HG02759 (cell line): ENCODE measurements around the gene AGXT.

ENCODE experiments used
- ATAC-seq: cut with Tn5 transposase; IDR thresholded peaks from one replicate; pipeline ENCODE4 v1.9.1; 2021; ENCODE audit warnings: mild to moderate bottlenecking, moderate library complexity; ENCODE audit not compliant: unreplicated experiment

Gene AGXT

DNA sequence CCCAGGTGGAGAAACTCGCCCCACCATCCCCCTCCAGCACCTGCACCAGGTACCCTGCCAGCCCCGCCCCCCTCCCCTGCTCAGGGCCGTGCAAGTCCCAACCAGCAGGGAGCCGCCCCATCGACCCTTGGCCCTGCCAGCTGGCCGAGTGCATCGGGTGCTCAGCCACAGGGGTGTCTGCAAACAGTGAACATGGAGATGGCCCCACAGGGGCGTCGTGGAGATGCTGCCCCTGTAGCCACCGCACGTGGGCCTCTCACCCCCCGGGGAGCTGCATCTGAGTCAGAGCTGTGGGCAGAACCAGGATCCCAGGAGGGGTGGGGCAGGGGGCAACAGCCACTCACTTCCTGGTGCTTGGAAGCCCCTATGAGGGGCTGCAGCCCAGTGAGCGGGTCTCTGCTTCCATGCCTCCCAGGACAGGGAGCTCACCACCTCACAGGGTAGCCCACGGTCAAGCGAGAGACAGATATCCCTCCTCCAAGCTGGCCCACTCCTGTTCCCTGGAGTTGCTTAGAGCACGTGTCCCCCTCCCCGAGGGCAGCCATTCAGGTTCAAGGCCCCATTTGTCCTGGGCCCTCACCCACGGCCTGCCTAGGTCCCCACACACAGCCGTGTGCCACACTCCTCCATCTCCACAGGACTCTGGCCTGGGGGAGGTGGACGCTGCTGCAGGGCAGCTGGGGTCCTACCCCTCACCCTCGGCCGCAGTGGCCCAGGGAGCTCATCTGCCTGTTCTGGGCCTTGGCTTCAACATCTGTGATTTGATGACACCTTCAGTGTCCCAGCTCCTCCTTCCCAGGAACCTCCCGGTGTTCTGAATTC, 28.5 kb downstream of the AGXT start:
- no peak for ATAC-seq

DNA sequence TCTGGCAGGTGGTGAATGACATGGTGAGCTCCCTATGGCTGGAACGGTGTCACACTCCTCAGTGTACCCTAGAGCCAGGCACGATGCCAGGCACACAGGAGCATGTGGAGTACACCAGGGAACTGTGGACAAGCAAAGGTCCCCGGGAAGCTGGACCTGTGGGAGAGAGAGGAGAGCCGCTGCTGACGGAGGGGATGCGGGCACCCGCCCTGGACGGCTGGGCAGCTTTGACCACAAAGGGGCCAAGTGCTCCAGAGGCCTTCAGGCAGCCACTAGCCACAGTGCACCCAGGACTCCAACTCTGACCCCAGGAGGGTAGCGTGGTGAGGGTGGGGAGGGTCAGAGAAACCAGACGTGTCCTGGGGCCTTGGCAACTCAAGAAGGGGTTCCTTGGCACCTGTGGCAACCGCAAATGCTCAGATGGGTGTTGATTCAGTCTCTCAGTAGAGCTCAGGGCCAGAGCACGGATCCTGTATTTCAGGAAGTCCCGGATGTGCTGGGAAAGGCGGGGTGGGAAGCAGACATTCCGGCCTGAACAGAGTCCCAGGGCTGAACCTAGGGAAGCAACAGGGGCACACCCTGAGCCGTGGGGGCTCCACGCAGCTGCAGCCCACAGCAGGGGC, 29.6 kb downstream of the AGXT start:
- ATAC-seq, result no peak

DNA sequence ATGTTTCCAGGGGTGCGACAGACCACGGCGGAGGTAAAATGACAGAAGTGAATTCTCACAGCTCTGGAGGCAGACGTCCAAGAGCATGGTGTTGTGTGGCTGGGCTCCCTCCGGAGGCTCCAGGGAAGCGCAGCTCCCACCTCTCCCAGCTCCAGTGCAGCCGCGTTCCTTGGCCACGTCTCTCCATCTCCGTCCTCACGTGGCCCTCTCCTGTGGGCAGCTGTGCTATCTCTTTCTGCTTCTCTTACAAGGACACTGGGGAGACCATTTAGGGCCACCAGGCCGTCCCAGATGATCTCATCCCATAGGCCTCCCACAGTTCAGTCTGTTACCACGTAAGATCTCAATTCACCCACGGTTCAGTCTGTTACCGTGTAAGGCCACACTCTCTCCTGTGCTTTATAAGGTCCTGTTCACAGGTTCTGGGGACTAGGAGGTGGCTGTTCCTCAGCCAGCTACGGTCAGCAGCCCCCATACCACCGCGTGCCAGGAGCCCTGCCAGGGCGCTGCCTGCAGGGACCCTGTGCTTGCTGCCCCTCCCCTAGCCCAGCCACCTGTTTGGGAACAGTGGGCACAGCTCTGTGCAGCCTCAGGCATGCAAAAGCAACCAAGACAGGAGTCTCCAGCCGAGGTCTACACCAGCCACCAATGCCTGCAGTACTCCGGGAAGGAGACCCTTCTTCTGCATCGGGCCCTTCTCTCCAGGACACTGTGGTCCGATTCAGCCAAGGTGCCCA, 30.3 kb downstream of the AGXT start:
- ATAC-seq, result no peak

DNA sequence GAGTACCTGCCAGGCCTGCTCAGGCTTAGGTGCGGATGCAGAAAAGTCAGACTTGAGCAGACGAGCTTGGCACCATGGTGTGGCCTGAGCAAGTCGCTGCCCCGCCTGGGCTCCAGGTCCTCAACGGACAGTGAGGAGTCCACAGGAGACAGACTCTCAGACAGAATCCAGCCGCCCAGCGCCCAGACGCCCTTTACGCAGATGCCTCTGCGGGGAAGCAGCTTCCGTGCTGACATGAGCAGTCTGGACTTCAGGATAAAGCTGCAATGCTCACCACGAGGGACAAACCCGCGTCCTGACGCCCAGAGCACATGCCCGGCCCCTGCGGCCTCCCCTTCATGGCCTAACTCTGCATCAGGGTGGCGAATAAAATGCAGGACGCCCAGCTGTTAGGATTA, 30.8 kb downstream of the AGXT start:
- no peak for ATAC-seq

DNA sequence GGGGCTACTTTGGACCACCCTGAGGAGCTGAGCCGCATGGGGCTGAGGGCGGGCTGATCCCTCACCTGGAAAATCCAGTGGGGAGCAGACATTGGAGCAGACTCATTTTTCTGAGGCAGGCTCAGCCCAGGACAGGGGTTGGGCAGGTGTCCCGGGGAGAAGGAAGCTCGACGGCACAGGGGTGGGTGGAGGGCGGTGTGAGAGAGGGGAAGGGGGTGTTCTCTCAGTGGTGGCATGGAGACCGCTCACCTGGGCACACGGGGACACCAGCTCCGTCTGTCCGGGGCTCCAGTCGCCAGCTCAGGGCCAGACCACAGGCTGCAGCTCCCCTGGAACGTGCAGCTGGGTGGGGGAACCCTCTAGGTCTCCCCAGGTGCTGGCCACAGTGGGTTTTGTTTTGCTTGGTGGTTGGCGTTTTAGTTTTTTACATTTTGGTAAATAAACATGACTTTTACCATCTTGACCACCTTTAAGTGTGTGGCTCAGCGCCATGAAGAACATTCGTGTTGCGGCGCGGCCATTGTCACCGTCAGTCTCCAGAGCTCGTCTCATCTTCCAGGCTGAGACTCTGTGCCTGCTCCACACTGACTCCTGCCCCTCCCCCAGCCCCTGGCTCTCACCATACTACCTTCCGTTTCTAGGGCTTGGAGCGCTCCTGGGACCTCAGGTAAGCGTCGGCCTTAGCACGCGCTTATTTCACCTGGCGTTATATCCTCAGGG, 31.7 kb downstream of the AGXT start:
- no peak for ATAC-seq

DNA sequence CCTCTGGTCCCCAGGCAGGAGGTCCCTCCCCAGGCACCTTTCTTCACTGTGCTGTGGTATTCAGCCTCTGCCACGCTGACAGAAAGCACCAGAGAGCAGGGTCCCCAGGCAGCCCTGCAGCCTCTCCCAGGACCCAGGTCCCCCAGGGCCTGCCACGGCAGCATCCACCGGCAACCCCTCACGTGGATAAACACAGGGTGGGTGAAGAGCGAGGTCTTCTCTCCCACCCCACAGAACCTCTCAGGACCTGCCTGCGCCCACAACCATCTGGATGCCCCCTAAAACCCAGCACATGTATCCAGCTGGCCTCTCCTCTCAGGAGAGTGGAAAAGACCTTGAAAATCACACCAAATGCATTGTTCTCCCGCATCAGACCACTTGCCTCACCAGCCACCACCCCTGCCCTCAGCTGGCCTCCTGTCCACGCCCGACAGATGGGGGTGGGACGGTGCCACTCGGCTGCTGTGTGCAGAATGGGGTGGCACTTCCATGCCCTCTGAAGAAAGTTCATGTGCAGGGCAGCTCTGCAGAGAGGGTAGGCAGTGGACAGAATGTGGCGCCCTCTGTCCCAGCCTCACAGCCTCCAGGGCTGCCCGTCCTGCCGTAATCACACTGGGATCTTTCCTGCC, 33.5 kb downstream of the AGXT start:
- ATAC-seq, result no peak

DNA sequence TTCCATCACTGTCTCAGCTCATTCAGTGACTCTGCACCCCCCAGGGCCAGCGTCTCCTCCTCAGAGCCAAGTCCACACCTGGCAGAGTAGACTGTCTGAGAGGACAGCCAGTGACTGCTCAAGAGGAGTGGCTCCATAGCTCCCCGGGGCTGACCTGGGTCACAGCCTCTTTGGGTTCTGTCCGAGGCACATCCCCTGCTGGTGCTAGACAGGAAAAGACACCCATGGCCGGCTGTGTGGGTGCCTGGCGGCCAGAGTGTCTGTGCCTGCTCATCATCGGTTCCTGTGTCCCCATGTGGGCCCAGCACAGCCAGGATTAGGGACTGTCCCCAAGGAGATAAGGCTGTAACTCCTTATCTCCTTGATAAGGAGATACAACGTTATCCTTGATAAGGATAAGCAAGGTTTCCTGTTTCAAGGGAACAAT, 34.0 kb downstream of the AGXT start:
- ATAC-seq, result no peak

DNA sequence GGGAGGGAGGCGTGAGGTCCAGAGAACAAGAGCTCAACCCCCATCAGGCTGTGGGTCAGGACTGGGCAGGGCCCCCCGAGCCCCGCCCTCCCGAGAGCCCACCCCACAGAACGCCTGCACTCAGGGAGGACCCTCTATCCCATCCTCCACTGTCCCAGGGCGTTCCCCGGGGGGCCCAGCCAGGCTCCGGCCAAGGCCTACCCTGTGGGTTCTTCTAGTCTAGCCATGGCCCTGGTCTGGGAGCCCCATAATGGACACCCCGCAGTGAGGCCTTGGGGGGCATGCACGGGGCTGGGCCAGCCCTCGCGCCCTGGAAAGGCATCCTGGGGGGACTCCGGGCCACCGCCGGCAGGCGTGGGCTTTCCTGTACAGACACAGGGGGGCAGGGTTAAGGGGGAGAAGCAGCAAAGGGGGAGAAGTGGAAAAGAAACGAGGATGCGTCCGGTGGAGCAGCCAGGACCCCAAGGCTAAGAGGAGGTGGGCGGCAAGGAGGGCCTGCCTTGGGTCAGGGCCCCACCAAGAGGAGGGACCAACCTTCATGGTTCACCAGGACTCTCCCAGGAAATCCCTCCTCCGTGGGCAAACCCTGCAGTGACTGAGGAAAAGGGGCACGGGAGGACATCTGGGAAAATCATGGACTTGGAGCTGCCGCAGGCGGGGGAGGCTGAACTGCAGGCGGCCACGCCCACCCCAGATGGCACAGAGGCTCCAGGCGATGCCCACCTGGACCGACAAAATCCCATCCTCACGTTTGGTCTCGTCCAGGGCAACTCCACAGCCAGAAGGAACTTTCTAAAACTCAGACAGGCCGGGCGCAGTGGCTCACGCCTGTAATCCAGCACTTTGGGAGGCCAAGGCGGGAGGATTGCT, 34.8 kb downstream of the AGXT start:
- ATAC-seq, result no peak

DNA sequence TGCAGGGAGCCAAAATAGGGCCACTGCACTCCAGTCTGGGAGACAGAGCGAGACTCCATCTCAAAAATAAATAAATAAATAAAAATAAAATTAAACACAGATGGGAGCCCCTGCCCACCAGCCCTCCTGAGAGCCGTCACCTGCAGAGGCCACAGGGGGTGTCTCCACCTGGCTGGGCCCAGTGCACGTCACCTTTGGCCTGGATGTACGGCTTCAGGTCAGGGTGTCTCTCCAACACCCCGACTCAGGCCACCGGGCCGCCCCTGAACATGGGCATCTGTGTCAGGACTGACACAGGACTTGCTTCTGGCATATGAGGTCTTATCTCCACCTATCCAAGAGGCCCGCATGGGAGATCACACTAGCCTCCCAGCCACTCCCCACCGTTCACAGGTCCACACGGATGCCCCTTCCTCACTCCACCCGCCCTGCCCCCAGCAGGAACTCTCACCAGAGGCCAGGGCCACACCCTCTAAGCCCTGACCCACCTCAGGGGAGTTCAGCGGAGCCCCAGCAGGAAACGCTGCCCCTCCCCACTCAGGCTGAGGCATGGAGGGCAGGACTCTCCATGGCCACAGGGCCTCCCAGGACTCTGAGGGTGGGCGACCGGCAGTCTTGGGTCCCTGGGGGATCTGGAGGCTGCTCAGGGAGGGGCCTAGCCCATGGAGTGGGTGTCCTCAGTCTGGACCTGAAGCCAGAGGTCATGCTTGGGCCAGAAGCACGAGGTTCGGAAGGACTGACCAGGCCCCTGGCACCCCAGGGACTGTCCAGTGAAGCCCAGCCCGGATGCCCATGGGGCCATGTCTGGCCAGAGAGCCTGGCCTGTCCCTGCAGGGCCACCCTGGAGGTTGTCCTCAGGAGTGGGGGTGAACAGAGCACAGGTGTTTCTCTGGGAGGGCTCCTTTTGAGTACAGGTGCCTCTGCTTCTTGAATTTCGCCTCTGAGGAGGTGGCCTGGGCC, 35.9 kb downstream of the AGXT start:
- ATAC-seq, result no peak

DNA sequence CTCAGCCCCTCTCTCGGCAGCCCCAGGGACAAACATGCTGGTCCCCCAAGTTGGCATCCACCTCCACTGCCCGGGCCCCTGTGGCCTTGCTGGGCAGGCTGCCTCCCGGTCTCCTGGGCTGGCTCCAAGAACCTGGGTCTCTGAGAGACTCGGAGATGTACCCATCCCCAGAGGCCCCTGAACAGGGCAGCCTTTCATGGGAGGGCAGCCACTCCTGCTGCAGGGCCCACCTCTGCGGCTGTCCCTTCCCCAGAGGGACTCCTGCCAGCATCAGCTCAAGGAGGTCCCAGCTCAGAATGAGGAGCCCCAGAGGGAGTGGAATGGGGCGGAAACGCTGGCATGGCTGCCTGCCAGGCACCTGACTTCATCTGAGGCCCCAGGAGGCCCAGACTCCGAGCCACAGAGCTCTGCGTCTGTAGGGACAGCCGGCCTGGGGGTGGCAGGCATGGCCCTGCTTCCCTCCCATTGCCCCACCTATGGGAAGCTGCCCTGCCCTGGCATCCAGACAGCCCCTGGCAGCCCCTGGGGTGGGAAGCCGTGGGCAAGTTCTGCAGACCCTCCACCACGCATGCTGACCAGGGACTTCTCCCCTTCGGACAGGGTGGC, 36.7 kb downstream of the AGXT start:
- no peak for ATAC-seq

DNA sequence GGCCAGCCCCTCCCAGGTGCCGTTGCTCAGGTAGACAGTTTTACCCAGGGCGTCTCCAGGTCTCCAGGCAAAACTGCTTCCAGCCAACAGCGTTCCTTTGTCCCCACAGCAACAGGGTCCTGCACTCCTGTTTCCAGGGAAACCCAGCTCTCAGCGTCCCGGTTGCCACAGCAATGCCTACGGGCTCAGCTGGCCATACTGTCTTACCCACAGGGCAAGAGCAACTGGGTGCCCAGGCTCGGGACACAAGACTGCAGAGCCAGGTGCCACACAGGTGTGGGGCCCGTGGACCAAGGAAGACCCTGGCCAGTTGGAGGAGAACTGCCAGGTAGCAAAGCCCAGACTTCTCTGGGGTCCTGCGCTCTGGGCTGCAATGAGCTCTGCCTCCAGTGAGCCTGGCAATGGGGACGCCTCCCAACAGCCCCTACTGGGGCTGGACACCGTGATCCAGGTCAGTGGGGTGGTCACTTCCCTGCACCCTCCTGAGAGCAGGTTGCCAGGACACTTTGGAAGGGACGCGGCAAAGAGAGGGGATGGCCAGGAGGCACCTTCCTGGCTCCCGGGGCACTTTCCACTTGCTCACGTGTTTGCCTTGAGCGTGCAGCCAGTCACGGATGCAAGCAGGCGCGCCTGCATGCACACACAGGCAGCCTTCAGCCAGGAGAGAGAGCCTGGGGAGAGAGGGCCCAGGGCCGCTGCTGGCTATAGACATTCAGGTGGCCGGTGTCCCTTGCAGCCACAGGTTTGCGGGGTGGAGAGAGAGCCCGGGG, 37.7 kb downstream of the AGXT start, which contains the start of gene CROCC2:
CROCC2 (plus strand) TSS at position 196 of the 770 bp plus-strand sequence; CDS start at position 374, 178 bp downstream.
- ATAC-seq, result no peak

DNA sequence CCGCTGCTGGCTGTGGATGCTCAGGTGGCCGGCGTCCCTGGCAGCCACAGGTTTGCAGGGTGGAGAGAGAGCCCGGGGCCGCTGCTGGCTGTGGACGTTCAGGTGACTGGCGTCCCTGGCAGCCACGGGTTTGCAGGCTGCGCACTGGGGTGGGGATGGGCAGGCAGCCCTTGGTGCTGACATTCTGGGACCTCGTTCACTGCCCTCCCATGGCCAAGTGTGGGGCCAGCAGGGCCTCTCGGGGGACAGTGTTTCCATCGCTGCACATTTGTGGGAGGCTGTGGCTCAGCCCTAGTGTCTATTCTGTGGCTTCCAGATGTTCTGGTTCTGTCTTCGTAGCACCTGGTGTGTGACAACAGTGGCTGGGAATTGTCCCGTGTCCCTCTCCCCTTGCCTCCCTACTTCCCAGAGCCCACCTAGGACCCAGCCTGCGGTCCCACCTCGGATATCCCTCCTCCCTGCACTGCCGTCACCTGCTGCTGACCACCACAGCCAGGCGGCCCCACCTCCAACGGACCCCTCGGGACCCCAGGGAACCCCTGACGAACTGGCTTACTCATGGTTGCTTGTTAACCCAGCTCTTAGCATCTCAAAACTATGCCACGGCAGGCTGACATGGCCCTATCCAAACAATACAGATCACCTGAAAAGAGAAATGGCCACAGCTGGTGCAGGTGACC, 38.4 kb downstream of the AGXT start:
- ATAC-seq, result no peak

DNA sequence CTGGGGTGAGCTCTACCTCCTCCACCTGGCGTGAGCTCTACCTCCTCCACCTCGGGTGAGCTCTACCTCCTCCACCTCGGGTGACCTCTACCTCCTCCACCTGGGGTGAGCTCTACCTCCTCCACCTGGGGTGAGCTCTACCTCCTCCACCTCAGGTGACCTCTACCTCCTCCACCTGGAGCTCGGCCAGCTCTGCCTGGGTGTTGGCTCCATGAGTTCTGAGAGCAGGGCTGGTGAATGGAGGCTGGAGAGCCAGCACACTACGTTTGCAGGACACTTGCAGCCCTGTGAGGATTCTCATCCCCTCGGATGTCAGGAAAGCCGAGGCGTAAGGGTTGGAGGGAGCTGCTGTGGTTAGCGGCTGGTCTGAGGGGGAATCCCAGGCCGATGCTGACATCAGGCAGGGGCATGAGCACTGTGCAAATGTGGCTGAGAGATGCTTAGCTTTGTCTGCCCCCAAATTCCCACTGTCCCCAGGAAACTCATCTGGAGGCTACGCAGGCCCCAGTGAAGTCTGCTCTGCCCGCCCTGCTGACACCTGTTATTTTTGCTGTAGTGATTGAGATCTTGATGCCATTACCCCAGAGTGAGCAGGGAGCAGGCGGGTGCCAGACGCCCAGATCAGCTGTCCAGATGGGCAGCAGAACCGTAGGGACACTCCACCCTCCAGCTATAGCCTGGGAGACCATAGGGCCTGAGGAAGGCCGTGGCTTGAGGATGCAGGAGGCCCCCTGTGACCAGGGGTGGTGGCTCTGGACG, 40.8 kb downstream of the AGXT start:
- ATAC-seq, result no peak

DNA sequence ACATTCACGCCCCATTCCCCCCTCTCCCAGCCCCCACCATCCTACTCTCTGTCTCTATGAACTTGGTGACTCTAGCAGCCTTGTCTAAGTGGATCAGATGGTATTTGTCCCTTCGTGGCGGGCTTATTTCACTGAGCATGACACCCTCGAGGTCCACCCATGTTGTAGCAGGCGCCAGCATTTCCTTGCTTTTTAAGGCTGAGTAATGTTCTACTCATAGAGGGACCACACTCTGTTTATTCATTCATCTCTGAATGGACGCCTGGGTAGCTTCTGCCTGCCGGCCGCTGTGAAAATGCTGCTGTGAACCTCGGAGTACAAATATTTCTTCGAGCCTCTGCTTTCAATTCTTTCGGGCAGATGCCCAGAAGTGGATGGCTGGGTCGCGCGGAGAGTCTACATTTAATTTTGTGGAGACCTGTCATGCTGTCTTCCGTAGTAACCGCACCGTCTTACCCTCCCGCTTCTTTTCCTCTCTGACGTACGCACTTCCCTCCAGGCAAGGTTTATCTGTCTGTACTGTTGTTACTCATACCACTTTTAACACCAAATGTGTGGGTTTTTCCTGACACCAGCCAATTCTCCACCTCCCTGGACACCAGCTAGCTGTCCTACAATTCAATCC, 43.1 kb downstream of the AGXT start:
- no peak for ATAC-seq
